Activated naive CD4-positive, alpha-beta T cell treated with anti-CD3 and anti-CD28 coated beads for 36 hours (primary cell): Measurements from ENCODE around the gene NT5C. TPM values are rescaled to one million over a fixed set of nuclear protein-coding genes. Genes with fewer than 3 reads are reported as not detected.
"Not testable (repeated sequence)": the region's sequence is repeated elsewhere in the genome, so short reads cannot be mapped to it uniquely, and the experiment has no call there.

Experiments
- CTCF ChIA-PET: fragments of 350-600 bp; sonication (Branson Sonifier 250); formaldehyde crosslinking; loops from one replicate; lab custom pipeline; 2021; ENCODE audit warnings: antibody characterized with exemption; lab: Charles Lee
- DNase-seq: peaks from one replicate; pipeline ENCODE4 v3.0.0-alpha.2; 2020
- H3K27ac Mint-ChIP-seq: one replicate; pipeline ENCODE4 v1.8.0; 2021; ENCODE audit warnings: mild to moderate bottlenecking, mixed read lengths
- H3K27me3 Mint-ChIP-seq: one replicate; pipeline ENCODE4 v1.8.0; 2021; ENCODE audit warnings: low read depth, mixed read lengths
- H3K36me3 Mint-ChIP-seq: one replicate; pipeline ENCODE4 v1.8.0; 2021; ENCODE audit warnings: low read depth, mixed read lengths
- H3K4me1 Mint-ChIP-seq: one replicate; pipeline ENCODE4 v1.8.0; 2021; ENCODE audit warnings: low read depth, mixed read lengths
- H3K4me3 Mint-ChIP-seq: one replicate; pipeline ENCODE4 v1.8.0; 2021; ENCODE audit warnings: mild to moderate bottlenecking, moderate library complexity, mixed read lengths
- H3K9me3 Mint-ChIP-seq: one replicate; pipeline ENCODE4 v1.8.0; 2021; ENCODE audit warnings: mixed read lengths
- intact Hi-C: fragments of 100-400 bp; cut with micrococcal nuclease; formaldehyde crosslinking; loops from one replicate; pipeline ENCODE4 v1.15.1; 2023
- total RNA-seq, 2 experiments: library from RNA; stranded (reverse); gene quantifications; one replicate each; pipeline ENCODE4 v1.2.3, GENCODE V29; 2021

Gene NT5C
- total RNA-seq, 2 experiments from 2014 or later: 49.7 to 55.2 TPM

DNA sequence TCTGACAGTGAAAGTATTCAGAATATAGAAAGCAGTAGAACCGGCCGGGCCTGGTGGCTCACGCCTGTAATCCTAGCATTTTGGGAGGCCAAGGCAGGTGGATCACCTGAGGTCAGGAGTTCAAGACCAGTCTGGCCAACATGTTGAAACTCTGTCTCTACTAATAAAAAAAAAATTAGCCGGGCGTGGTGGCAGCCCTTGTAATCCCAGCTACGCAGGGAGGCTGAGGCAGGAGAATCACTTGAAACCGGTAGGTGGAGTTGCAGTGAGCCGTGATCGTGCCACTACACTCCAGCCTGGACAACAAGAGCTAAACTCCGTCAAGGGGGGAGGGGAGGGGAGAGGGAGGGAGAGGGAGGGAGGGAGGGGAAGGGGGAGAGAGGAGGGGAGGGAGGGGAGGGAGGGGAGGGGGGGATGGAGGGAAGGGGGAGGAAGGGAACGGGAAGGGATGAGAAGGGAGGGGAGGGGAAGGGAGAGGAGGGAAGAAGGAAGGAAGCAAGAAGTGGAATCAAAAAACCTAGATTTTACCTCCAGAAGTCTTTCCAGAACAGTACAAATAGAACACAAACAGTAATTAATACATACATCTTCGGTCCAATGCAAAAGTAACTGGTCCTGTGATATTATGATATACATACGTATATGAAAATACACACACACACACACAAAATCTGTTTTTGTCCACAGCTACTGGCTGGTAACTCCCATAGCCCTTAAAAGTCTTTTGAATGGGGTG is 10.9 kb upstream of the NT5C start:
- Mint-ChIP-seq H3K4me3 (no peak overlapping the region), H3K27ac (no peak overlapping the region), H3K36me3 (peaks cover 33% of the 10 kb centered on the region), H3K27me3 (no peaks in the 10 kb centered on the region), H3K4me1 (peaks cover 15% of the 10 kb centered on the region), H3K9me3 (no peaks in the 10 kb centered on the region)
- intact Hi-C loops: no loop called here
- no peak for DNase-seq
- CTCF ChIA-PET: interaction anchor here (1.0 kb wide), 1 partner anchor 28 kb away, joined by 3 read pairs; no protein-coding TSS in a partner anchor

DNA sequence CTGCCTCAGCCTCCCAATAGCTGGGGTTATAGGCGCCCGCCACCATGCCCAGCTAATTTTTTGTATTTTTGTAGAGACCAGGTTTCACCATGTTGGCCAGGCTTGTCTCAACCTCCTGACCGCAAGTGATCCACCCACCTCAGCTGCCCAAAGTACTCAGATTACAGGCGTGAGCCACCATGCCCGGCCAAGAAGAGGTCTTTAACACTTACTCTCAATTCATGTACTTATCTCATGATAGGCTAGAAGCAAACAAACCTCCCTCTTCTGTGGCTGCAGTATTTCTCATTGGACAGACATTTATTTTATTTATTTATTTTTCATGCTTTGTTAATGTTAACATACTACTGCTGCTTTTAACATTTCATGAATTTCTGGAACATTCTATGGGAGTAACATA is 7.0 kb upstream of the NT5C start:
- CTCF ChIA-PET: no interaction called here
- no peak overlapping the region for H3K27ac Mint-ChIP-seq
- no peaks in the 10 kb centered on the region for H3K9me3 Mint-ChIP-seq
- H3K36me3 Mint-ChIP-seq: peaks cover 16% of the 10 kb centered on the region
- no peak for DNase-seq
- no peak overlapping the region for H3K4me3 Mint-ChIP-seq
- peaks cover 15% of the 10 kb centered on the region for H3K4me1 Mint-ChIP-seq
- no peaks in the 10 kb centered on the region for H3K27me3 Mint-ChIP-seq
- intact Hi-C loops: no loop called here

DNA sequence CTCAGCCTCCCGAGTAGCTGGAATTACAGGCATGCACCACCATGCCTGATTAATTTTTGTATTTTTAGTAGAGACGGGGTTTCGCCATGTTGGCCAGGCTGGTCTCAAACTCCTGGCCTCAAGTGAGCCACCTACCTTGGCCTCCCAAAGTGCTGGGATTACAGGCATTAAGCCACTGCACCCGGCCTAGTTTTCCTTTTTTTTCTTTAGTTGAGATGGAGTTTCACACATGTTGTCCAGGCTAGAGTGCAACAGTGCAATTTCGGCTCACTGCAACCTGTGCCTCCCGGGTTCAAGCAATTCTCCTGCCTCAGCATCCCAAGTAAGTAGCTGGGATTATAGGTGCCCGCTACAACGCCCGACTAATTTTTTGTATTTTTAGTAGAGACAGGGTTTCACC is 6.2 kb upstream of the NT5C start:
- DNase-seq, H3K4me3 Mint-ChIP-seq, intact Hi-C loops, H3K27ac Mint-ChIP-seq, H3K9me3 Mint-ChIP-seq, H3K27me3 Mint-ChIP-seq: not testable (repeated sequence)
- Mint-ChIP-seq H3K4me1 (peaks cover 15% of the 10 kb centered on the region), H3K36me3 (peaks cover 14% of the 10 kb centered on the region)
- CTCF ChIA-PET: interaction anchor here (1.1 kb wide), 1 partner anchor 179 kb away, joined by 3 read pairs; no protein-coding TSS in a partner anchor

GRCh38 chr17:75135946-75136345 is 4.4 kb upstream of the NT5C start:
- DNase-seq: no peak
- Mint-ChIP-seq H3K9me3 (no peaks in the 10 kb centered on the region), H3K27ac (no peak overlapping the region), H3K4me3 (no peak overlapping the region), H3K27me3 (no peaks in the 10 kb centered on the region), H3K36me3 (peaks cover 5% of the 10 kb centered on the region), H3K4me1 (peaks cover 12% of the 10 kb centered on the region)
- intact Hi-C loops: no loop called here
- CTCF ChIA-PET: no interaction called here

DNA sequence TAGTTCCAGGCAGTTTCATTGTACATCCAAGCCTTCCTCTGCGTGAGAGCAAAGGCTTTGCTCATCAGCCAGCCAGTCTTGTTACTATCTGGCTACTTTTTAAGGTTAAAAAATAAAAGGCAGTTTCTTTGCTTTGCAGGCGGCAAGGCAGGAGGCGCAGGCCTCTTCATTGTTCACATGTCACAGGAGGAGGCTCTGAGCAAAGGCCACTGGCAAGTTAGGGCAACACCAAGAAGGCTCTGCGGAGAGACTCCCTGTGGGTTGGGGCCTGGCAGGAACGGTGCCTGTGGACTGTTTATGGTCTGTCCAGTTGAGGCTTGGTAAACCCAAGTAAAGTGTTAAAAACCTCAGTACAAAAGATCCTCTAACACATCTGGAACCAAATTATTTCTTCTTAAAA is 3.9 kb upstream of the NT5C start:
- DNase-seq: no peak
- no peaks in the 10 kb centered on the region for H3K9me3 Mint-ChIP-seq
- intact Hi-C loops: no loop called here
- no peaks in the 10 kb centered on the region for H3K27me3 Mint-ChIP-seq
- CTCF ChIA-PET: interaction anchor here (14.5 kb wide), 1 partner anchor 19 kb away, joined by 195 read pairs; no protein-coding TSS in a partner anchor
- no peak overlapping the region for H3K27ac Mint-ChIP-seq
- H3K36me3 Mint-ChIP-seq: peaks cover 5% of the 10 kb centered on the region
- no peak overlapping the region for H3K4me3 Mint-ChIP-seq
- H3K4me1 Mint-ChIP-seq: peaks cover 12% of the 10 kb centered on the region

GRCh38 chr17:75133607-75134347 is 2.2 kb upstream of the NT5C start:
- H3K27me3 Mint-ChIP-seq, H3K36me3 Mint-ChIP-seq, H3K9me3 Mint-ChIP-seq, H3K4me3 Mint-ChIP-seq, DNase-seq: not testable (repeated sequence)
- Mint-ChIP-seq H3K27ac (peak overlapping the region; percentile 50), H3K4me1 (peaks cover 16% of the 10 kb centered on the region)
- CTCF ChIA-PET: interaction anchor here (1.1 to 14.5 kb wide), 4 partner anchors 9 to 38 kb away, joined by 4 to 195 read pairs (median 8); no protein-coding TSS in a partner anchor
- intact Hi-C loops: loop anchor here (5.0 kb wide), 1 partner anchor 69 kb away; no protein-coding TSS in a partner anchor

DNA sequence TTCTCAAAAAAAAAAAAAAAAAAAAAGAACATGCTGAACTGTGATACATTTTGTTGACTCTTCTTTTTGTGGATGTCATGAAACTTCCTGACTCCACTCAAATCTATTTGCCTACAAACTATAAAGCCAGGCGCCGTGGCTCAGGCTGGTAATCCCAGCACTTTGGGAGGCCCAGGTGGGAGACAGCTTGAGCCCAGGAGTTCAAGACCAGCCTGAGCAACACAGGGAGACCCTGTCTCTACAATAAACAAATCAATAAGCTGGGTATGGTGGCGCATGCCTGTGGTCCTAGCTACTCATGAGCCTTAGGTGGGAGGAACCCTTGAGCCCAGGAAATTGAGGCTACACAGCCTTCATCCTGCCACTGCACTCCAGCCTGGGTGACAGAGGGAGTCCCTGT is 1.5 kb upstream of the NT5C start:
- Mint-ChIP-seq H3K27ac (peak overlapping the region; percentile 61), H3K27me3 (no peaks in the 10 kb centered on the region), H3K4me1 (peaks cover 16% of the 10 kb centered on the region), H3K4me3 (no peak overlapping the region), H3K36me3 (peaks cover 6% of the 10 kb centered on the region), H3K9me3 (no peaks in the 10 kb centered on the region)
- no peak for DNase-seq
- intact Hi-C loops: loop anchor here (5.0 kb wide), 1 partner anchor 69 kb away; no protein-coding TSS in a partner anchor
- CTCF ChIA-PET: interaction anchor here (1.0 to 14.5 kb wide), 4 partner anchors 8 to 175 kb away, joined by 3 to 195 read pairs (median 8); no protein-coding TSS in a partner anchor

- intact Hi-C loops: loop anchor here (5.0 kb wide), 1 partner anchor 70 kb away; no protein-coding TSS in a partner anchor
- not testable (repeated sequence) for H3K9me3 Mint-ChIP-seq, DNase-seq, H3K36me3 Mint-ChIP-seq, H3K27me3 Mint-ChIP-seq
- H3K4me3 Mint-ChIP-seq: peak overlapping the region; percentile 85
- CTCF ChIA-PET: interaction anchor here (0.6 to 14.5 kb wide), 9 partner anchors 13 to 175 kb away, joined by 3 to 195 read pairs (median 4); no protein-coding TSS in a partner anchor
- peaks cover 16% of the 10 kb centered on the region for H3K4me1 Mint-ChIP-seq
- H3K27ac Mint-ChIP-seq: peak overlapping the region; percentile 86
Observed at GRCh38 chr17:75132018-75133000, 767 bp upstream of the NT5C start.

DNA sequence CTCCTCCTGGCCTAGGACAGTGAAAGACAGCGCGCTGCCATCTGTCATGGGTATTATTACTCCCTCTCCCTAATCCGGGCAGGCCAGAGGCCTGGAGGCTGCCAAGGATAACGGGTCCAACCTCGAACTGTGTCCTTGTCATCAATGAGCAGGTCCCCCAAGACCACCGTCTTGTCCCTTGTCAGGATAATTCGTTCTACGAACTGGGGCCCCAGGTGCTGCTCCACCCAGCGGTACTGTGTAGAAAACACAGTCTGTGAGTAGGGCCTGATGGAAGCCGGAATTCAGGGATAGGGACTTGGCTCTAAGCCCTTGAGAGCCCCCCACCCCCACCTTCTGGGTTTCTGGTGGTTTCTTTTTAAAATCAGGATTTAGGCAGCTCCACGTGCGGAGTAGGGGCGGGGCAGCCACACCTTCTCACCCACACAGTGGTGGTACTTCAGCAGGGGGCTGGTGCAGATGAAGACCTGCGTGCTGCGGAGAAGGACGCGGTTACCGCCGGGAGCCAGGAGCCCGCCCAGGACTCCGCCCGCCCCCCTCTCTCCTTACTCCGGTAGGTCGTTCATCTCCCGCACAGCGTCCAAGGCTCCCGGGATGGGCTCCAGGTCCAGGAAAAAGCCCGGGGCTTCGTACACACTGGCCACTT is 787 bp downstream of the NT5C start:
- peak; percentile 66 for DNase-seq
- CTCF ChIA-PET: interaction anchor here (0.6 to 14.5 kb wide), 21 partner anchors 14 to 726 kb away, joined by 3 to 195 read pairs (median 3); partner anchors contain the start of gene MRPL58
- Mint-ChIP-seq H3K4me1 (peaks cover 23% of the 10 kb centered on the region), H3K27me3 (no peaks in the 10 kb centered on the region), H3K36me3 (peaks cover 5% of the 10 kb centered on the region), H3K9me3 (no peaks in the 10 kb centered on the region), H3K4me3 (peak overlapping the region; percentile 85), H3K27ac (peak overlapping the region; percentile 85)
- intact Hi-C loops: loop anchor here (1.0 to 5.0 kb wide), 6 partner anchors 16 to 169 kb away; partner anchors contain the start of genes JPT1 and SUMO2

- Mint-ChIP-seq H3K9me3 (no peaks in the 10 kb centered on the region), H3K4me1 (peaks cover 26% of the 10 kb centered on the region), H3K27me3 (no peaks in the 10 kb centered on the region), H3K4me3 (peak overlapping the region; percentile 85), H3K36me3 (peaks cover 5% of the 10 kb centered on the region), H3K27ac (peak overlapping the region; percentile 85)
- intact Hi-C loops: loop anchor here (1.0 to 5.0 kb wide), 5 partner anchors 16 to 169 kb away; partner anchors contain the start of gene SUMO2
- CTCF ChIA-PET: interaction anchor here (0.7 to 14.5 kb wide), 12 partner anchors 14 to 118 kb away, joined by 3 to 195 read pairs (median 4); partner anchors contain the start of gene MRPL58
- no peak for DNase-seq
Observed at GRCh38 chr17:75130059-75130631, 1.4 kb downstream of the NT5C start.
